Gastroesophageal sphincter (tissue), 4 donors: Measurements from ENCODE around the gene RBM15. TPM values are rescaled to one million over a fixed set of nuclear protein-coding genes. Genes with fewer than 3 reads are reported as not detected.

Experiments
- ATAC-seq: fragments of 150-250 bp; one replicate; pipeline ENCODE4 v1.9.1; 2016; ENCODE audit warnings: mild to moderate bottlenecking, moderate library complexity
- H3K27ac ChIP-seq, 4 donors: fragments of 200-600 bp; sonication (generic) in 3 of 4; 1 replicate in 3 of 4; 2 replicates in 1 of 4; pipeline ENCODE4 v1.5.1; 2016 to 2019
- H3K27me3 ChIP-seq: fragments of 200-600 bp; sonication (generic); one replicate; pipeline ENCODE4 v1.5.1; 2019
- H3K36me3 ChIP-seq, 2 donors: fragments of 200-600 bp; sonication (generic); one replicate each; pipeline ENCODE4 v1.5.1; 2019; ENCODE audit warnings: control low read depth in 1 of 2
- H3K4me1 ChIP-seq, 3 donors: fragments of 200-600 bp; sonication (generic); 1 replicate in 2 of 3; 2 replicates in 1 of 3; pipeline ENCODE4 v1.5.1; 2016 to 2019; ENCODE audit warnings: control low read depth in 2 of 3
- H3K4me3 ChIP-seq, 2 donors: fragments of 200-600 bp; sonication (generic); one replicate each; pipeline ENCODE4 v1.5.1; 2019; ENCODE audit warnings: mild to moderate bottlenecking in 1 of 2, moderate library complexity in 1 of 2
- H3K9me3 ChIP-seq, 3 donors: fragments of 200-600 bp; sonication (generic); one replicate each; pipeline ENCODE4 v1.5.1; 2017 to 2019; ENCODE audit warnings: control low read depth in 2 of 3
- EP300 ChIP-seq: sonication (generic); formaldehyde crosslinking; IDR thresholded peaks from one replicate; pipeline ENCODE4 v1.6.1; 2017; ENCODE audit warnings: antibody characterized with exemption, mild to moderate bottlenecking
- POLR2A ChIP-seq, 2 donors: fragments of 450-650 bp; IDR thresholded peaks; one replicate each; pipeline ENCODE4 v1.6.1; 2017; ENCODE audit warnings: antibody characterized with exemption in 2 of 2, mild to moderate bottlenecking in 2 of 2, moderate library complexity in 1 of 2
- POLR2AphosphoS5 ChIP-seq: sonication (generic); formaldehyde crosslinking; IDR thresholded peaks from one replicate; pipeline ENCODE4 v1.6.1; 2017; ENCODE audit warnings: antibody characterized with exemption
- WGBS, 2 donors: methylation state at CpG; one replicate each; pipeline ENCODE4 v1.1.5; 2018; ENCODE audit warnings: low coverage in 1 of 2; 5-methylcytosine and 5-hydroxymethylcytosine counted together
- total RNA-seq, 4 donors: library from RNA; depleted of rRNA; stranded (reverse); fragments of >200 nt; gene quantifications; one replicate each; pipeline ENCODE4 v1.1.0, GENCODE V29; 2016
- TF ChIP-seq, protein P1 (sequence below), 4 experiments: fragments of 200-600 bp in 2 of 4; fragments of 450-650 bp in 2 of 4; sonication (generic) in 1 of 4; IDR thresholded peaks; one replicate each; pipeline ENCODE4 v1.5.1; 2017 to 2019; ENCODE audit warnings: antibody characterized with exemption in 4 of 4, mild to moderate bottlenecking in 2 of 4, moderate library complexity in 2 of 4

Gene RBM15
- total RNA-seq, 4 donors from 2014 or later: 16.7 to 36.9 (median 30.2) TPM

DNA sequence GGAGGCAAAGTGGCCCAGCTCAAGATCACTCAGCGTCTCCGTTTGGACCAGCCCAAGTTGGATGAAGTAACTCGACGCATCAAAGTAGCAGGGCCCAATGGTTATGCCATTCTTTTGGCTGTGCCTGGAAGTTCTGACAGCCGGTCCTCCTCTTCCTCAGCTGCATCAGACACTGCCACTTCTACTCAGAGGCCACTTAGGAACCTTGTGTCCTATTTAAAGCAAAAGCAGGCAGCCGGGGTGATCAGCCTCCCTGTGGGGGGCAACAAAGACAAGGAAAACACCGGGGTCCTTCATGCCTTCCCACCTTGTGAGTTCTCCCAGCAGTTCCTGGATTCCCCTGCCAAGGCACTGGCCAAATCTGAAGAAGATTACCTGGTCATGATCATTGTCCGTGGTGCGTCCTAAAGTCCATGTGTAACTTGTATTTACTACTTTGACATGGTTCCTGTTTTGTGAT lies 2.7 kb downstream of the RBM15 start:
- Histone ChIP-seq H3K27ac (no peak overlapping the region), H3K9me3 (no peaks in the 10 kb centered on the region), H3K36me3 (peaks cover 0 to 37% of the 10 kb centered on the region in 2 donors), H3K27me3 (no peaks in the 10 kb centered on the region), H3K4me1 (peaks cover 11 to 80% (median 24%) of the 10 kb centered on the region in 3 donors), H3K4me3 (peak overlapping the region in 1 of 2 donors; percentile 16)
- 48 to 58% methylated on average over 2 to 3 of the region's 9 CpGs for WGBS, 2 donors
- TF ChIP-seq POLR2A (IDR thresholded peaks at IDR 0.05) (no peak), EP300 (no peak), POLR2AphosphoS5 (no peak)
- TF ChIP-seq, protein P1, sequence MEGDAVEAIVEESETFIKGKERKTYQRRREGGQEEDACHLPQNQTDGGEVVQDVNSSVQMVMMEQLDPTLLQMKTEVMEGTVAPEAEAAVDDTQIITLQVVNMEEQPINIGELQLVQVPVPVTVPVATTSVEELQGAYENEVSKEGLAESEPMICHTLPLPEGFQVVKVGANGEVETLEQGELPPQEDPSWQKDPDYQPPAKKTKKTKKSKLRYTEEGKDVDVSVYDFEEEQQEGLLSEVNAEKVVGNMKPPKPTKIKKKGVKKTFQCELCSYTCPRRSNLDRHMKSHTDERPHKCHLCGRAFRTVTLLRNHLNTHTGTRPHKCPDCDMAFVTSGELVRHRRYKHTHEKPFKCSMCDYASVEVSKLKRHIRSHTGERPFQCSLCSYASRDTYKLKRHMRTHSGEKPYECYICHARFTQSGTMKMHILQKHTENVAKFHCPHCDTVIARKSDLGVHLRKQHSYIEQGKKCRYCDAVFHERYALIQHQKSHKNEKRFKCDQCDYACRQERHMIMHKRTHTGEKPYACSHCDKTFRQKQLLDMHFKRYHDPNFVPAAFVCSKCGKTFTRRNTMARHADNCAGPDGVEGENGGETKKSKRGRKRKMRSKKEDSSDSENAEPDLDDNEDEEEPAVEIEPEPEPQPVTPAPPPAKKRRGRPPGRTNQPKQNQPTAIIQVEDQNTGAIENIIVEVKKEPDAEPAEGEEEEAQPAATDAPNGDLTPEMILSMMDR (IDR thresholded peaks at IDR 0.05): no peak
- no peak for ATAC-seq

DNA sequence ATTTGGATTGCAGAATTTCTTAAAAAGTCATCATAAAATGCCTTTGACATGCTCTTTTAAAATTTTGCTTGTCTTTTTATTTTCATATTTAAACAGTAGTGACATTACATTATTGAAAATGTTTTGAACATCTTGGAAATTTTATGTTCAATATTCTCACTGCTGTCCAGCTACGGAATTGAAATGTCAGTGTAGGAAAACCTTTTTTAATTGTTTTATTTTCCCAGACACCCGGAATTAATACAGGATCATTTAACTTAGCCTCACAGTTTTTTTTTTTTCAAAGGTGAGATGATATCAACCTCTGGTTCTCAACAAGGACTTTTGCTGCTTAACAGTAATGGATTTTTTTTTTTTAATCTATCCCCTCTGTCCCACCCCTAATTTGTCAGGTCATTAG lies 4.1 kb downstream of the RBM15 start:
- TF ChIP-seq, protein P1 (IDR thresholded peaks at IDR 0.05): no peak
- ATAC-seq: no peak
- Histone ChIP-seq H3K9me3 (no peaks in the 10 kb centered on the region), H3K27ac (no peak overlapping the region), H3K36me3 (peaks cover 0 to 46% of the 10 kb centered on the region in 2 donors), H3K4me3 (peak overlapping the region in 1 of 2 donors; percentile 16), H3K4me1 (peaks cover 16 to 85% (median 30%) of the 10 kb centered on the region in 3 donors), H3K27me3 (no peaks in the 10 kb centered on the region)
- WGBS, 2 donors: 41 to 56% methylated on average over 2 of the region's 2 CpGs

DNA sequence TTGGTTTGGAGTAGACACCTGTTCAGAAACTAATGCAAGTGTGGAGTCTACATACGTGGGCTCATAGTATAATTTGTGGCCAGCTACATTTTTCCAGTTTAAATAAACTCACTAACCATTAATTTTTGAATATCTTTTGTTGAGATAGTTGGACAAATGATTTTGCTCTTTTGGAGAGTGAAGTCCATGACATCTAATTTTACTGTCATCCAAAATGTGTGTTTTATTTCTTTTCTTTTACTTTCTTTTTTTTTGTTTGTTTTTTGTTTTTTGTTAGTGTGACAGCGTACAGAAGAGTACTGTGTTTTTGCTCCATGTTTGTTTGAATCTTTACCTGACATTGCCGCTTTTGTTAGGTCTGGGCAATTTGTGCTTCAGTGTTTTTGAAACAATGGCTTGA lies 5.0 kb downstream of the RBM15 start:
- Histone ChIP-seq H3K4me1 (peaks cover 23 to 94% (median 38%) of the 10 kb centered on the region in 3 donors), H3K27ac (no peak overlapping the region), H3K27me3 (no peaks in the 10 kb centered on the region), H3K36me3 (peaks cover 0 to 46% of the 10 kb centered on the region in 2 donors), H3K4me3 (no peak overlapping the region), H3K9me3 (no peaks in the 10 kb centered on the region)
- 69% methylated on average over 3 of the region's 3 CpGs for WGBS, 2 donors
- TF ChIP-seq POLR2AphosphoS5 (no peak), EP300 (no peak), POLR2A (IDR thresholded peaks at IDR 0.05) (no peak)
- TF ChIP-seq, protein P1 (IDR thresholded peaks at IDR 0.05): no peak
- no peak for ATAC-seq

DNA sequence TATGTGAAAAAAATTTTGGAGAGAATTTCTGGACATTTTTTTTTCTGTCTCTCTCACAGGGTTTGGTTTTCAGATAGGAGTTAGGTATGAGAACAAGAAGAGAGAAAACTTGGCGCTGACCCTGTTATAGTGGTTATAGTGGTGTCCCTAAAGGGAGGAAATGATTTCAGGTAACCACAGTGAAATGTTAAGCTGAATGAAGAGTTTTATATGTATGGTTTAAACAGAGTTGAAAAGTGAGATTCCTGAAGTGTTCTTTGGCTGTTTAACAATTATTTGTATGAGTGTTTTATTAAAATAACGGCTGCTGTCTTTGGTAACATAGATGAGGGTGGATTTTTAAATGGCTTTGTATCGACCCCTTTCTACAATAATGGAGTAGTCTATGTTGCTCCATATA lies 6.3 kb downstream of the RBM15 start:
- H3K9me3 ChIP-seq: no peaks in the 10 kb centered on the region
- peaks cover 23 to 100% (median 35%) of the 10 kb centered on the region in 3 donors for H3K4me1 ChIP-seq
- H3K27me3 ChIP-seq: no peaks in the 10 kb centered on the region
- H3K27ac ChIP-seq: no peak overlapping the region
- no peak overlapping the region for H3K4me3 ChIP-seq
- peaks cover 0 to 46% of the 10 kb centered on the region in 2 donors for H3K36me3 ChIP-seq
- WGBS, 2 donors: 56 to 61% methylated on average over 3 of the region's 3 CpGs
- ATAC-seq: no peak
- TF ChIP-seq POLR2AphosphoS5 (no peak), EP300 (no peak), POLR2A (IDR thresholded peaks at IDR 0.05) (no peak)
- TF ChIP-seq, protein P1 (IDR thresholded peaks at IDR 0.05): no peak

DNA sequence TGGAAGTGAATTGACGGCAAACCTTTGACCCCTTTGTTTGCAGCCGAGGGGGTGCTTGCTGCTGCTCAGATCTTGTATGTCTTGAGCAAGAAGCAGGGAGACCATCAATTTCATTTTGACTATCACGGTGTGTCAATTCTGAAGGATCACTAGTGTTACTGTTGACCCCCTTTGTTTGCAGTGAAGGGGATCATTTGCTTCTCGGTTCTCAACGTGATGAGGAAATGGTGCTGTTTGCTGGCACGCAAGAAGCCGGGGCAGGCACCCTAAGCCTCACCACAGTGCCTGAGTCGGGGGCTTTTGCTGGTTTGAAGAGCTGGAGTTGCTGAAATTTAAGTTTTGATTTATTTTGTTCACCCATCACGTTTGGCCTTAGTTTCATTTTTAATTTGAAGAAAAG lies 7.5 kb downstream of the RBM15 start:
- TF ChIP-seq EP300 (no peak), POLR2A (IDR thresholded peaks at IDR 0.05) (no peak), POLR2AphosphoS5 (no peak)
- TF ChIP-seq, protein P1 (IDR thresholded peaks at IDR 0.05): no peak
- no peak for ATAC-seq
- H3K4me3 ChIP-seq: no peak overlapping the region
- peaks cover 0 to 35% of the 10 kb centered on the region in 2 donors for H3K36me3 ChIP-seq
- H3K27ac ChIP-seq: no peak overlapping the region
- 49 to 54% methylated on average over 8 to 9 of the region's 9 CpGs for WGBS, 2 donors
- H3K27me3 ChIP-seq: no peaks in the 10 kb centered on the region
- H3K9me3 ChIP-seq: no peaks in the 10 kb centered on the region
- H3K4me1 ChIP-seq: peaks cover 25 to 100% (median 27%) of the 10 kb centered on the region in 3 donors
